Suprapubic skin (tissue), 3 donors: ENCODE results near the gene ART3.

Experiments used
- CTCF ChIP-seq, 2 donors: fragments of 200-600 bp in 1 of 2; fragments of 450-650 bp in 1 of 2; sonication (generic) in 1 of 2; IDR thresholded peaks; one replicate each; pipeline ENCODE4 v1.5.1; 2016 to 2019; ENCODE audit warnings: antibody characterized with exemption in 2 of 2, mild to moderate bottlenecking in 1 of 2, moderate library complexity in 1 of 2
- EP300 ChIP-seq: sonication (generic); formaldehyde crosslinking; IDR thresholded peaks from one replicate; pipeline ENCODE4 v1.6.1; 2017; ENCODE audit warnings: antibody characterized with exemption
- POLR2A ChIP-seq, 2 donors: fragments of 450-650 bp; IDR thresholded peaks; one replicate each; pipeline ENCODE4 v1.6.1; 2017; ENCODE audit warnings: antibody characterized with exemption in 2 of 2, mild to moderate bottlenecking in 2 of 2, moderate library complexity in 2 of 2

GRCh38 chr4:76153356-76153755 lies 78.8 kb downstream of the ART3 start:
- TF ChIP-seq EP300, result no peak
- no peak for TF ChIP-seq POLR2A (IDR thresholded peaks at IDR 0.05)
- TF ChIP-seq CTCF (IDR thresholded peaks at IDR 0.05), result no peak
